Measurements from ENCODE around the gene GSN. TPM values are rescaled to one million over a fixed set of nuclear protein-coding genes. Genes with fewer than 3 reads are reported as not detected.

The GSN gene
- total RNA-seq, 1 experiment from 2014 or later: 278 TPM

- intact Hi-C loops (cut with micrococcal nuclease; ENCODE audit: unreplicated experiment) (no loop called here), in situ Hi-C loops (cut with HindIII; ENCODE audit: low pct_unique_long_range_greater_than_20kb, low sequenced_read_pairs) (no loop called here)
- ChIA-PET POLR2A (no interaction called here), CTCF (no interaction called here)
- DNase-seq (ENCODE audit: low read depth, low spot score): no peak
- Histone ChIP-seq H3K9me3 (ENCODE audit: control insufficient read depth, insufficient read depth, low read depth, low read length) (no peaks in the 10 kb centered on the region), H3K36me3 (ENCODE audit: control insufficient read depth, insufficient read depth, low read length) (no peaks in the 10 kb centered on the region), H3K27me3 (ENCODE audit: control insufficient read depth, insufficient read depth, low read length) (no peaks in the 10 kb centered on the region), H3K4me3 (ENCODE audit: low read depth in 2 of 2, low read length in 2 of 2) (no peak overlapping the region), H3K27ac (ENCODE audit: low read length) (peak overlapping the region; percentile 91), H3K4me1 (ENCODE audit: control insufficient read depth, insufficient read depth, low read length) (peaks cover 49% of the 10 kb centered on the region)
- no peak for ATAC-seq
- TF ChIP-seq, protein P1, sequence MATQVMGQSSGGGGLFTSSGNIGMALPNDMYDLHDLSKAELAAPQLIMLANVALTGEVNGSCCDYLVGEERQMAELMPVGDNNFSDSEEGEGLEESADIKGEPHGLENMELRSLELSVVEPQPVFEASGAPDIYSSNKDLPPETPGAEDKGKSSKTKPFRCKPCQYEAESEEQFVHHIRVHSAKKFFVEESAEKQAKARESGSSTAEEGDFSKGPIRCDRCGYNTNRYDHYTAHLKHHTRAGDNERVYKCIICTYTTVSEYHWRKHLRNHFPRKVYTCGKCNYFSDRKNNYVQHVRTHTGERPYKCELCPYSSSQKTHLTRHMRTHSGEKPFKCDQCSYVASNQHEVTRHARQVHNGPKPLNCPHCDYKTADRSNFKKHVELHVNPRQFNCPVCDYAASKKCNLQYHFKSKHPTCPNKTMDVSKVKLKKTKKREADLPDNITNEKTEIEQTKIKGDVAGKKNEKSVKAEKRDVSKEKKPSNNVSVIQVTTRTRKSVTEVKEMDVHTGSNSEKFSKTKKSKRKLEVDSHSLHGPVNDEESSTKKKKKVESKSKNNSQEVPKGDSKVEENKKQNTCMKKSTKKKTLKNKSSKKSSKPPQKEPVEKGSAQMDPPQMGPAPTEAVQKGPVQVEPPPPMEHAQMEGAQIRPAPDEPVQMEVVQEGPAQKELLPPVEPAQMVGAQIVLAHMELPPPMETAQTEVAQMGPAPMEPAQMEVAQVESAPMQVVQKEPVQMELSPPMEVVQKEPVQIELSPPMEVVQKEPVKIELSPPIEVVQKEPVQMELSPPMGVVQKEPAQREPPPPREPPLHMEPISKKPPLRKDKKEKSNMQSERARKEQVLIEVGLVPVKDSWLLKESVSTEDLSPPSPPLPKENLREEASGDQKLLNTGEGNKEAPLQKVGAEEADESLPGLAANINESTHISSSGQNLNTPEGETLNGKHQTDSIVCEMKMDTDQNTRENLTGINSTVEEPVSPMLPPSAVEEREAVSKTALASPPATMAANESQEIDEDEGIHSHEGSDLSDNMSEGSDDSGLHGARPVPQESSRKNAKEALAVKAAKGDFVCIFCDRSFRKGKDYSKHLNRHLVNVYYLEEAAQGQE (IDR thresholded peaks at IDR 0.05; ENCODE audit: insufficient read depth in 1 of 2, low read depth in 2 of 2, low read length in 1 of 2): no peak
- no TSS peak for BruUV-seq (replicated peaks)
Measured at GRCh38 chr9:121294866-121295661, 27.1 kb downstream of the GSN start.

DNA sequence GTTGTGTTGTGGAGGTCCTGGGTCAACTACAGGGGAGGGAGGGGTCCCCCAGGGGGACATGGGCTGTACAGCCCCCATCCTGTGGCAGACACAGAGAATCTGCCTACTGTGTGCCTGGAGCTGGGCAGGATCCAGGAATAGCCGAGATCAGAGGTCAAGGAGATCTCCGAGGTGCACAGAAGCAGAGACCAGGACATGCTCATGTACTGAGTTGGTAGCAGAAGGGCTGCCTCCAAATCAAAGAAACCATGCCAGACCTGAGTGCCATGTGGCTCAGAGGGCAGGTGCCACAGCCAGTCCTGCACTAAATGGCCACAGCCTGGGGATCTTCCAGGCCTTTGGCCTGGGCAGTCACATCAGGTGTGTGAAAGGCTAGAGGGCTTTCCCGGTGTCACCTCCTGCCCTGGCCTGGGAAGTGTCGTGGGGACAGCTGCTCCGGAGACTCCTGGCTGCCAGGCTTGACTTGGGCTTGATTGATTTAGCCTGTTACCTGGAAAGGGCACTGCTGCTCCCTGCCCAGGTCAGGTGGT lies 27.8 kb downstream of the GSN start:
- no TSS peak for BruUV-seq (replicated peaks)

More for the DNA sequence above, 27.8 kb downstream of the GSN start:
- DNase-seq (ENCODE audit: low read depth, low spot score) (no peak), ATAC-seq (no peak)
- H3K36me3 ChIP-seq (ENCODE audit: control insufficient read depth, insufficient read depth, low read length): no peaks in the 10 kb centered on the region
- no peaks in the 10 kb centered on the region for H3K27me3 ChIP-seq (ENCODE audit: control insufficient read depth, insufficient read depth, low read length)
- TF ChIP-seq CTCF (IDR thresholded peaks at IDR 0.05): no peak
- TF ChIP-seq, protein P1 (IDR thresholded peaks at IDR 0.05; ENCODE audit: insufficient read depth in 1 of 2, low read depth in 2 of 2, low read length in 1 of 2): no peak
- no peak for TF ChIP-seq SIN3A (IDR thresholded peaks at IDR 0.05; ENCODE audit: borderline replicate concordance, insufficient read depth, low read depth, low read length)
- TF ChIP-seq POLR2AphosphoS5 (IDR thresholded peaks at IDR 0.05; ENCODE audit: low read depth, low read length): no peak
- TF ChIP-seq TCF7L2 (IDR thresholded peaks at IDR 0.05; ENCODE audit: low read depth, low read length): no peak
- in situ Hi-C loops (cut with HindIII; ENCODE audit: low pct_unique_long_range_greater_than_20kb, low sequenced_read_pairs): no loop called here
- no peak overlapping the region for H3K4me3 ChIP-seq (ENCODE audit: low read depth in 2 of 2, low read length in 2 of 2)
- H3K27ac ChIP-seq (ENCODE audit: low read length): peak overlapping the region; percentile 91
- H3K9me3 ChIP-seq (ENCODE audit: control insufficient read depth, insufficient read depth, low read depth, low read length): no peaks in the 10 kb centered on the region
- H3K4me1 ChIP-seq (ENCODE audit: control insufficient read depth, insufficient read depth, low read length): peaks cover 52% of the 10 kb centered on the region
- intact Hi-C loops (cut with micrococcal nuclease; ENCODE audit: unreplicated experiment): no loop called here
- ChIA-PET CTCF (no interaction called here), POLR2A (no interaction called here)
